Adrenal gland (tissue), 12 donors: ENCODE data around the gene COPG1. TPM values are rescaled to one million over a fixed set of nuclear protein-coding genes. Genes with fewer than 3 reads are reported as not detected.

Experiments
- DNase-seq, 7 donors: peaks; one replicate each; pipeline ENCODE4 v3.0.0-alpha.2; 2019 to 2020
- H3K27ac ChIP-seq, 5 donors: fragments of 200-600 bp; sonication (generic) in 4 of 5; 1 replicate in 3 of 5; 2 replicates in 2 of 5; pipeline versions ENCODE4 v1.5.1 to v1.8.0; 2016 to 2020; ENCODE audit warnings: mild to moderate bottlenecking in 1 of 5
- H3K27me3 ChIP-seq: fragments of 200-600 bp; 2 replicates; pipeline ENCODE4 v1.8.0; 2021
- H3K36me3 ChIP-seq, 2 donors: fragments of 200-600 bp; replicated peaks in 1 of 2; 1 replicate in 1 of 2; 2 replicates in 1 of 2; pipeline versions ENCODE4 v1.5.1 to v1.8.0; 2018 to 2022
- H3K4me1 ChIP-seq, 2 donors: fragments of 200-600 bp; replicated peaks in 1 of 2; 1 replicate in 1 of 2; 2 replicates in 1 of 2; pipeline versions ENCODE4 v1.5.1 to v1.8.0; 2018 to 2021
- H3K4me3 ChIP-seq, 4 donors: fragments of 200-600 bp; sonication (generic) in 3 of 4; one replicate each; pipeline ENCODE4 v1.5.1; 2016 to 2018
- H3K9me3 ChIP-seq, 3 donors: fragments of 200-600 bp; sonication (generic) in 1 of 3; replicated peaks in 1 of 3; 1 replicate in 2 of 3; 2 replicates in 1 of 3; pipeline versions ENCODE4 v1.5.1 to v1.8.0; 2016 to 2021
- POLR2A ChIP-seq, 2 donors: fragments of 450-650 bp; IDR thresholded peaks; one replicate each; pipeline ENCODE4 v1.6.1; 2017; ENCODE audit warnings: antibody characterized with exemption in 2 of 2, mild to moderate bottlenecking in 2 of 2, moderate library complexity in 1 of 2
- WGBS, 4 donors: extraction: QIAGEN DNeasy Blood & Tissue Kit in 2 of 4; methylation state at CpG; one replicate each; pipeline versions ENCODE4 v1.1.5 to v1.1.7; 2013 to 2017; 5-methylcytosine and 5-hydroxymethylcytosine counted together
- intact Hi-C, 2 donors: fragments of 100-400 bp; cut with DNase I; formaldehyde crosslinking; loops; one replicate each; pipeline versions ENCODE4 v1.14.1 to v1.15.0; 2022 to 2023
- polyA plus RNA-seq, 3 donors: library from polyadenylated mRNA; stranded (reverse); fragments of 200-250 nt in 2 of 3; fragments of 350-450 nt in 1 of 3; fragmentation: Illumina TruSeq in 1 of 3; extraction: RNeasy Lipid Tissue Mini Kit (QIAGEN cat#74804) in 1 of 3; gene quantifications; one replicate each; pipeline ENCODE4 v1.2.3, GENCODE V29; 2013 to 2014
- total RNA-seq, 9 donors: library from RNA; depleted of rRNA in 4 of 9; stranded (reverse); fragments of >200 nt in 4 of 9; fragments of 120-200 nt in 1 of 9; fragmentation: NEBNext Ultra II Directional in 1 of 9; extraction: Animal tissue kit (Norgen Biotek cat#: 25700) in 1 of 9; gene quantifications; one replicate each; pipeline versions ENCODE4 v1.1.0 to v1.2.4, GENCODE V29; 2013 to 2023
- TF ChIP-seq, protein P1 (sequence below), 6 experiments: fragments of 450-650 bp in 4 of 6; fragments of 200-600 bp in 2 of 6; sonication (generic) in 1 of 6; IDR thresholded peaks; 1 replicate in 5 of 6; 2 replicates in 1 of 6; pipeline versions ENCODE4 v1.5.1 to v1.8.0; 2016 to 2021; ENCODE audit warnings: antibody characterized with exemption in 6 of 6, mild to moderate bottlenecking in 2 of 6, moderate library complexity in 1 of 6
- donor health status: healthy with polysubstance abuse.
- donor health status: Bipolar disorder and iron deficiency.
- donor health status: DM: yes; HTN: yes; CAD: no.
- donor health status: DM: no; HTN: no; CAD: no.
- donor health status: DM: no; HTN: no; CAD: no.
- donor health status: DM: yes; HTN: yes; CAD: no.

COPG1 gene
- total and polyA plus RNA-seq, 12 donors = 84.9 to 318 (median 163) TPM

DNA sequence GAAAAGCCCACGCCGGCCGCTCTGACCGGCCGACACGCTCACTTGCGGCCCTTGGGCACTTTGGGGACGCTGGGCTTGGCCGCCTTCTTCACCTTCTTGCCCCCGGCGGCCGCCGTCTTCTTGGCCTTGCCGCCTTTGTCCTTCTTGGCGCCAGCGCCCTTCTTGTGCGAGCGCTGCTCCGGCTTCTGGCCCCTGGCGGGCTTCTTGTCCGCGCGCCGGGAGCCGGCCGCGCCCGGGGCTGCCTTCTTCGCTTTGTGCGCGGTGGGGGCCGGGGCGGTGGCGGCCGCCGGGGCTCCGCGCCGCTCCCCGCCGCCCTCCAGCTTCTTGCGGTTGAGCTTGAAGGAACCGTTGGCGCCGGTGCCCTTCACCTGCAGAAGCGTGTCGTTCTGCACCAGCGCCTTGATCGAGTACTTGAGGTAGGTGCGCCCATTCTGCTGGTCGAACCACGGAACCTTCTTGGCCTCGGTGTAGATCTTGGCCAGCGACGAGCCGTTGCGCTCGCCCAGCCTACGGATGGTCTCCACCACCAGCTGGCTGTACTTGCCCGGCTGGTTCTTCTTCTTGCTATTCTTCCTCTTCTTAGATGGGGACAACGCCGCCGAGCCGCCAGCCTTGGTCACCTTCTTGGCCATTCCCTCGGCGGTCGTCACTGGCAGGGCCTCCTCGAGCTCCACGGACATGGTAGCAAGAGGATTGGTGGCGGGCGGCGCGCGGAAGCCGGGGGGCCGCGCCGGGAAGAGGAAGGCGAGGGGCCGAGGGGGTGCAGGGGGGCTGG lies 66.0 kb downstream of the COPG1 start:
- TF ChIP-seq, protein P1, sequence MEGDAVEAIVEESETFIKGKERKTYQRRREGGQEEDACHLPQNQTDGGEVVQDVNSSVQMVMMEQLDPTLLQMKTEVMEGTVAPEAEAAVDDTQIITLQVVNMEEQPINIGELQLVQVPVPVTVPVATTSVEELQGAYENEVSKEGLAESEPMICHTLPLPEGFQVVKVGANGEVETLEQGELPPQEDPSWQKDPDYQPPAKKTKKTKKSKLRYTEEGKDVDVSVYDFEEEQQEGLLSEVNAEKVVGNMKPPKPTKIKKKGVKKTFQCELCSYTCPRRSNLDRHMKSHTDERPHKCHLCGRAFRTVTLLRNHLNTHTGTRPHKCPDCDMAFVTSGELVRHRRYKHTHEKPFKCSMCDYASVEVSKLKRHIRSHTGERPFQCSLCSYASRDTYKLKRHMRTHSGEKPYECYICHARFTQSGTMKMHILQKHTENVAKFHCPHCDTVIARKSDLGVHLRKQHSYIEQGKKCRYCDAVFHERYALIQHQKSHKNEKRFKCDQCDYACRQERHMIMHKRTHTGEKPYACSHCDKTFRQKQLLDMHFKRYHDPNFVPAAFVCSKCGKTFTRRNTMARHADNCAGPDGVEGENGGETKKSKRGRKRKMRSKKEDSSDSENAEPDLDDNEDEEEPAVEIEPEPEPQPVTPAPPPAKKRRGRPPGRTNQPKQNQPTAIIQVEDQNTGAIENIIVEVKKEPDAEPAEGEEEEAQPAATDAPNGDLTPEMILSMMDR (IDR thresholded peaks at IDR 0.05) = no peak
- TF ChIP-seq POLR2A (IDR thresholded peaks at IDR 0.05) = no peak
- H3K4me1 ChIP-seq = peaks cover 9 to 17% of the 10 kb centered on the region in 2 donors
- peak; percentile 27 to 63 (median 43) for DNase-seq
- H3K27ac ChIP-seq = peak overlapping the region in 3 of 5 donors; percentile 79 to 87 (median 82)
- H3K9me3 ChIP-seq = no peaks in the 10 kb centered on the region
- H3K27me3 ChIP-seq = no peaks in the 10 kb centered on the region
- WGBS, 4 donors = 0% methylated on average over 16 to 80 of the region's 80 CpGs
- intact Hi-C loops = loop anchor here in 1 of 2 donors (2.0 kb wide), 1 partner anchor 35 kb away; no protein-coding TSS in a partner anchor
- H3K36me3 ChIP-seq = no peaks in the 10 kb centered on the region
- peak overlapping the region; percentile 36 to 90 (median 64) for H3K4me3 ChIP-seq

DNA sequence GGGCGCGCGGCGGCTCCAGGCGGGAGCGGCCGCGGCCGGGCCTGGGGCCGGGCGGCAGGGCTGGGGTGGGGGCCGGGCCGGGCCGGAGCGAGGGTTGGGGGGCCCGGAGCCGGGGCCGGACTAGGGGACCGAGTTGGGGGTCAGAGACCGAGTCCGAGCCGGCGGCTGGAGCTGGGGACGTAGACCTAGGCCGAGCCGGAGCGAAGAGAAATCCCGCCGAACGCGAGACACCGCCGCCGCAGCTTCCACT lies 66.5 kb downstream of the COPG1 start:
- no peaks in the 10 kb centered on the region for H3K27me3 ChIP-seq
- peak overlapping the region in 3 of 4 donors; percentile 46 to 90 (median 74) for H3K4me3 ChIP-seq
- peak overlapping the region in 3 of 5 donors; percentile 79 to 87 (median 82) for H3K27ac ChIP-seq
- intact Hi-C loops = loop anchor here in 1 of 2 donors (2.0 kb wide), 1 partner anchor 35 kb away; no protein-coding TSS in a partner anchor
- TF ChIP-seq, protein P1 (IDR thresholded peaks at IDR 0.05) = no peak
- no peak for TF ChIP-seq POLR2A (IDR thresholded peaks at IDR 0.05)
- 1% methylated on average over 30 to 34 of the region's 34 CpGs; no CpG with 5 or more reads in 2 of the 4 donors for WGBS, 4 donors
- H3K4me1 ChIP-seq = peaks cover 9 to 17% of the 10 kb centered on the region in 2 donors
- H3K36me3 ChIP-seq = no peaks in the 10 kb centered on the region
- H3K9me3 ChIP-seq = no peaks in the 10 kb centered on the region
- no peak for DNase-seq

DNA sequence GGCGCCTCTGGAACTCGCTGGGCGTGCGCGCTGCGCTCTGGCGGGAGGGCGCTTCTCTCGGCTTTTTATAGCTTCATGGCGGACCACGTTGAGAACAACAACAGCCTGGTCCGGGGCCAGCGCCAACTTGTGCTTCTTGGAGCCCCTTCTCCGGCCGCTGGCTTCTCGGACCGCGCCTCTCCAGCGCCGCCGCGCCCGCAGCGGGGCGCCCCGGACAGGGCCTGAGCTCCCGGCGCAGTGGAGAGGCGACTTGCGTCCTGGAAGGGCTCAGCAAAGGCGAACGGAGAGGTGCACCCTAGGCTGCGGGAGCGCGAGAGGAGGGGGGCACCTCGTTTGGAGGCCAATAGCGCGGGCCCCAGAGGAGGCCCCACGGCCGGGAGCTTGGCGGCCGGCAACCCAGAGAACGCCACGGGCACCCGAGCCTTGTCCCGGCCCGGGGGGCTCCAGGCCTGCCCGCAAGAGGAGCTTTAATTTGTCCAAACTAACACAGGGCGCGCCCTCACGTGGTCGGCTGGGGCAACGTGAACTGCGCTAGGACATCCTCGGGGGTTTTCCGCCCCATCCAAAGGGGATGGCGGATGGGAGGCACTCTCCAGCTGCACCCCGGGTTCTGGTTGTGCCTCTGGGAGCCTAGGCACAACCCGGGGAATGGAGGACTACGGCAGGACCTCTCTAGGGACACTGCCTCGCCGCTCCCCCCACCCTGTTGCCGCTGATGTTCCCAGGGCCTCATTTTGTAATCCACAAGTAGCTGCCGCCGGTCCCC lies 67.0 kb downstream of the COPG1 start:
- Histone ChIP-seq H3K27ac (peak overlapping the region in 4 of 5 donors; percentile 70 to 87 (median 80)), H3K4me1 (peaks cover 9 to 17% of the 10 kb centered on the region in 2 donors), H3K9me3 (no peaks in the 10 kb centered on the region), H3K4me3 (peak overlapping the region in 3 of 4 donors; percentile 46 to 90 (median 74)), H3K27me3 (no peaks in the 10 kb centered on the region), H3K36me3 (no peaks in the 10 kb centered on the region)
- intact Hi-C loops = no loop called here
- peak; percentile 77 to 94 (median 87) for DNase-seq
- 0 to 1% (median 0%) methylated on average over 5 to 65 of the region's 65 CpGs for WGBS, 4 donors
- TF ChIP-seq, protein P1 (IDR thresholded peaks at IDR 0.05) = peak; percentile 15 to 36 (median 26)
- peak; percentile 93 to 98 for TF ChIP-seq POLR2A (IDR thresholded peaks at IDR 0.05)
